DOHH2 (cell line): Measurements from ENCODE around the gene C1QTNF8.

ENCODE experiments used
- H3F3A ChIP-seq: fragments of 200-600 bp; sonication (generic), shearing (Covaris generic); 2 replicates; pipeline ENCODE4 v1.6.0; 2016; ENCODE audit warnings: antibody characterized with exemption, mild to moderate bottlenecking; ENCODE audit not compliant: control insufficient read depth, insufficient read depth
- H3K27ac ChIP-seq: fragments of 200-600 bp; sonication (generic); 2 replicates; pipeline ENCODE4 v1.5.1; 2014; ENCODE audit warnings: low read depth, mild to moderate bottlenecking, low read length, moderate library complexity
- H3K27me3 ChIP-seq: fragments of 200-600 bp; sonication (generic); 2 replicates; pipeline ENCODE4 v1.6.1; 2014; ENCODE audit warnings: mild to moderate bottlenecking, low read length, mixed read lengths; ENCODE audit not compliant: control insufficient read depth
- H3K36me3 ChIP-seq: fragments of 200-600 bp; sonication (generic); 2 replicates; pipeline ENCODE4 v1.6.1; 2014; ENCODE audit warnings: mild to moderate bottlenecking, low read length, moderate library complexity, mixed read lengths; ENCODE audit not compliant: control insufficient read depth
- H3K4me1 ChIP-seq: fragments of 200-600 bp; sonication (generic); 2 replicates; pipeline ENCODE4 v1.6.1; 2014; ENCODE audit warnings: mild to moderate bottlenecking, low read length, mixed read lengths; ENCODE audit not compliant: control insufficient read depth
- H3K4me2 ChIP-seq: fragments of 200-600 bp; sonication (generic); 2 replicates; pipeline ENCODE4 v1.6.0; 2014; ENCODE audit warnings: mild to moderate bottlenecking, low read length, moderate library complexity
- H3K4me3 ChIP-seq: fragments of 200-600 bp; sonication (generic); 2 replicates; pipeline ENCODE4 v1.5.1; 2014; ENCODE audit warnings: mild to moderate bottlenecking, low read length, mixed read lengths
- H3K79me2 ChIP-seq: fragments of 200-600 bp; sonication (generic); 2 replicates; pipeline ENCODE4 v1.6.1; 2014; ENCODE audit warnings: mild to moderate bottlenecking, low read length, mixed read lengths; ENCODE audit not compliant: control insufficient read depth
- H3K9me2 ChIP-seq: fragments of 200-600 bp; sonication (generic); replicated peaks from 2 replicates; pipeline ENCODE4 v1.6.1; 2014; ENCODE audit warnings: mild to moderate bottlenecking, low read length, mixed read lengths; ENCODE audit not compliant: control insufficient read depth
- H3K9me3 ChIP-seq: fragments of 200-600 bp; sonication (generic); 2 replicates; pipeline ENCODE4 v1.6.1; 2014; ENCODE audit warnings: antibody characterized with exemption, low read length, mixed read lengths; ENCODE audit not compliant: control insufficient read depth, insufficient read depth
- H4K20me1 ChIP-seq: fragments of 200-600 bp; sonication (generic); 2 replicates; pipeline ENCODE4 v1.6.0; 2014; ENCODE audit warnings: low read depth, mild to moderate bottlenecking, antibody characterized with exemption, low read length, moderate library complexity; ENCODE audit not compliant: control insufficient read depth, insufficient read depth
- EZH2phosphoT487 ChIP-seq: fragments of 200-600 bp; sonication (generic); IDR thresholded peaks from 2 replicates; pipeline ENCODE4 v1.6.1; 2017; ENCODE audit warnings: borderline replicate concordance, mild to moderate bottlenecking, antibody characterized with exemption, low read length, moderate library complexity, mixed read lengths
- TF ChIP-seq, protein P1 (sequence below): fragments of 200-600 bp; sonication (generic); IDR thresholded peaks from one replicate; pipeline ENCODE4 v1.5.1; 2014; ENCODE audit warnings: antibody characterized with exemption, mild to moderate bottlenecking, low read depth, low read length; ENCODE audit not compliant: poor library complexity, severe bottlenecking

The C1QTNF8 gene

DNA sequence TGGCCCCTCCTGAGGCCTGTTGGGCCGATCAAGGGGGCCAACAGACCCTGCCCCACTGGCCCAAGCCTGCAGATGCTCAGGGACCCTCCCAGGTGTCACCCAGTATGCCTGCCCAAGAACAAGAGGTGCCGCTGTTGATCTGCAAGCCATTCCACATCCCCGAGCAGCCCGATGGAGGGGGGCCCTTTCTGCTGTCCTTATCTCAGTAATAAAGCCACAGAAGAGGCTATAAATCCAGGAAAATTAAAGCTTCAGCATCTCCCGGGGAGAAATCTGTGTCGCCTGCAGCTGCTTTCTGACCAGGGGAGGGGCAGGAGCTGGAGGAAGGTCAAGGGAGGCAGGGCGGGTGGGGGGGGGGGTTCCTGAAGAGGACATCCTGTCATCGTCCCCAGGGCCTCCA, 45.1 kb upstream of the C1QTNF8 start:
- Histone ChIP-seq H3K9me3 (no peaks in the 10 kb centered on the region), H3K4me1 (no peaks in the 10 kb centered on the region), H3K27me3 (no peaks in the 10 kb centered on the region), H3K9me2 (no peaks in the 10 kb centered on the region), H4K20me1 (no peaks in the 10 kb centered on the region), H3F3A (no peaks in the 10 kb centered on the region), H3K27ac (no peak overlapping the region), H3K36me3 (no peaks in the 10 kb centered on the region), H3K4me2 (no peak overlapping the region), H3K79me2 (no peaks in the 10 kb centered on the region), H3K4me3 (no peak overlapping the region)
- TF ChIP-seq, protein P1, sequence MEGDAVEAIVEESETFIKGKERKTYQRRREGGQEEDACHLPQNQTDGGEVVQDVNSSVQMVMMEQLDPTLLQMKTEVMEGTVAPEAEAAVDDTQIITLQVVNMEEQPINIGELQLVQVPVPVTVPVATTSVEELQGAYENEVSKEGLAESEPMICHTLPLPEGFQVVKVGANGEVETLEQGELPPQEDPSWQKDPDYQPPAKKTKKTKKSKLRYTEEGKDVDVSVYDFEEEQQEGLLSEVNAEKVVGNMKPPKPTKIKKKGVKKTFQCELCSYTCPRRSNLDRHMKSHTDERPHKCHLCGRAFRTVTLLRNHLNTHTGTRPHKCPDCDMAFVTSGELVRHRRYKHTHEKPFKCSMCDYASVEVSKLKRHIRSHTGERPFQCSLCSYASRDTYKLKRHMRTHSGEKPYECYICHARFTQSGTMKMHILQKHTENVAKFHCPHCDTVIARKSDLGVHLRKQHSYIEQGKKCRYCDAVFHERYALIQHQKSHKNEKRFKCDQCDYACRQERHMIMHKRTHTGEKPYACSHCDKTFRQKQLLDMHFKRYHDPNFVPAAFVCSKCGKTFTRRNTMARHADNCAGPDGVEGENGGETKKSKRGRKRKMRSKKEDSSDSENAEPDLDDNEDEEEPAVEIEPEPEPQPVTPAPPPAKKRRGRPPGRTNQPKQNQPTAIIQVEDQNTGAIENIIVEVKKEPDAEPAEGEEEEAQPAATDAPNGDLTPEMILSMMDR = no peak
- no peak for TF ChIP-seq EZH2phosphoT487

DNA sequence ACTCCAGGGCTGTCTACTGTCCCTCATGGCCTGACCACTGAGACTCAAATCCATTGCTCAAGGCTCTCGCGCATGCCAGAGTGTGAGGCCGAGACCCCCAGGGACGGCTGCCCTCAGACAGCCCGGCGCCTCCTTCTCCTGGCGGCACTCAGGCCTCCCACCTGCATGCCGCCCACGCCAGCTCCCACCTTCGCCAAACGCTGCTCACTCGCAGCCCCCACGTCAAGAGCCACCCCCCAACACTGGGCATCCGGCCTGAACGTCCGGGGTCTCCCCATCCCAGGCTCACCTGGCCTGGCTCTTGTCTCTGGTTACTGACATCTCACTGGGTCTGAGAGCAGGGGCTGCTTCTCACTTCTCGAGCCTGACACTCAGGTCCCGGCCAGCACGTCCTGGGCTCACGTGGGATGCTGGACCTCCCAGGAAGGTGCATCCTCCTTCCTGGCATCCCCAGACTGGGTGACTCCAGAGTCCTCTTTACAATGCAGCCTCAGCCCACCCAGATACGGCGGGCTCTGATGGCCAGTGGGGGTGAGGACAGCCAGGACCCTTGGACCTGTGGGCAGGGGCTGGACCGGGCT, 44.6 kb upstream of the C1QTNF8 start:
- Histone ChIP-seq H3F3A (no peaks in the 10 kb centered on the region), H3K9me2 (no peaks in the 10 kb centered on the region), H3K27me3 (no peaks in the 10 kb centered on the region), H3K79me2 (no peaks in the 10 kb centered on the region), H3K9me3 (no peaks in the 10 kb centered on the region), H3K27ac (no peak overlapping the region), H4K20me1 (no peaks in the 10 kb centered on the region), H3K4me1 (no peaks in the 10 kb centered on the region), H3K4me2 (no peak overlapping the region), H3K36me3 (no peaks in the 10 kb centered on the region), H3K4me3 (no peak overlapping the region)
- TF ChIP-seq, protein P1 = no peak
- no peak for TF ChIP-seq EZH2phosphoT487

DNA sequence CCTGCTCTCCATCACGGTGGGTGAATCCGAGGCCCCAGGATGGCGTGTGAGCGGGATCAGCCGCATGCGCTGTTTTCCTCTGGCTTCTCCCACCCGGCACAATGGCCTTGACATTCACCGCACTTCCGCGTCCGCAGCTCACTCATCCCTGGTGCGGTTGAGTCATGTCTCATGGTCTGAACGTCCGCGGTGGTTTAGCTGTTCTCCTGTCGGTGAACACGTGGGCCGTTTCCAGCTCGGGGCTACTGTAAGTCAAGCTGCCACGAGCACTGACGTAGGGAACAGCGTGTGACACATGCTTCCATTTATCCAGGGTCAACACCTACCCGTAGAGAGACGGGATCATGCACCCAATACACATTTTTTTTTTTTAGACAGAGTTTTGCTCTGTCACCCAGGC, 41.6 kb upstream of the C1QTNF8 start:
- TF ChIP-seq, protein P1 = no peak
- TF ChIP-seq EZH2phosphoT487 = no peak
- H3K4me2 ChIP-seq = no peak overlapping the region
- H3K4me3 ChIP-seq = no peak overlapping the region
- H3F3A ChIP-seq = no peaks in the 10 kb centered on the region
- H3K79me2 ChIP-seq = no peaks in the 10 kb centered on the region
- no peaks in the 10 kb centered on the region for H3K9me2 ChIP-seq
- H3K27me3 ChIP-seq = no peaks in the 10 kb centered on the region
- no peaks in the 10 kb centered on the region for H3K4me1 ChIP-seq
- no peak overlapping the region for H3K27ac ChIP-seq
- H4K20me1 ChIP-seq = no peaks in the 10 kb centered on the region
- H3K36me3 ChIP-seq = no peaks in the 10 kb centered on the region
- no peaks in the 10 kb centered on the region for H3K9me3 ChIP-seq
